Uterus (tissue), 2 donors: ENCODE data around the gene DYRK2.

Source experiments
- POLR2A ChIP-seq, 2 donors: fragments of 450-650 bp; IDR thresholded peaks; one replicate each; pipeline ENCODE4 v1.6.1; 2016; ENCODE audit warnings: antibody characterized with exemption in 2 of 2, mild to moderate bottlenecking in 1 of 2, moderate library complexity in 1 of 2
- TF ChIP-seq, protein P1 (sequence below), 4 experiments: fragments of 200-600 bp in 2 of 4; fragments of 450-650 bp in 2 of 4; sonication (generic) in 2 of 4; IDR thresholded peaks; one replicate each; pipeline ENCODE4 v1.5.1; 2016 to 2019; ENCODE audit warnings: antibody characterized with exemption in 4 of 4, mild to moderate bottlenecking in 2 of 4, moderate library complexity in 1 of 4

DNA sequence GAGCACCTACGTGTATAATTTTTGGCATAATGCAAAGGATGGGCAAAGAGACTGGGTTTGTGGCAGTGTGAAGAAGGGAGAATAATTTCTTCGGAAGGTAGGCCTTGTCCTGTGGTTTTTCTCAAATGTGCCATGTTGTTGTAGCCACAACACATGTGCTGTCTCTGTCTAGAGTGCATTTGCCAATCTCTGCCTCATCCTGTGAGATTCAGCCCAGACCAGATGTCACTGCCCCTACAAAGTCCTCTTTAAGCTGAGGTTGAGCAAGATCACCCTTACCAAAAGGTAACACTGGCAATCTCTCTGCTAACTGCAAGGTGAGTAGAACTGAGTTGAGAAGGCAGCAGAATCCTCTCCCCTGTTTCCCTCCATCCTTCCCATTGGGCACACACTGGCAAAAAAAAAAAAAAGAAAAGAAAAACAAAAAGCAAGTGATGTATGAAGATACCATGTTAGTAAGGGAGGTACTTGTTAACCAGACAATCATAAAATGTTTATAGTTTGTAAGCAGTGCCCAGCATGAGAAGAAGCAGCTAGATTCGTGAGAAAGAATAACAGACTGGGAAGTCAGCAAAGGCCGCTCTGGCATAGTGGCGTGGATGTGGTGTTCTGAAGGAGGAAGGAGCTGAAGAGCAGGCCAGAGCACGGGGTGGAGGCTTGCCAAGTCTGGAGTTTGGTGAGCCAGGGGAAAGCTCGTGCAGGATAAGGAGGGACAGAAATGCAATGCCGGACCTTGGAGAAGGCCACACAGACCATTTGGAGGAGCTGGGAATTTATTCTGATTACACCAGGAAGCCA is 18.9 kb downstream of the DYRK2 start:
- TF ChIP-seq, protein P1, sequence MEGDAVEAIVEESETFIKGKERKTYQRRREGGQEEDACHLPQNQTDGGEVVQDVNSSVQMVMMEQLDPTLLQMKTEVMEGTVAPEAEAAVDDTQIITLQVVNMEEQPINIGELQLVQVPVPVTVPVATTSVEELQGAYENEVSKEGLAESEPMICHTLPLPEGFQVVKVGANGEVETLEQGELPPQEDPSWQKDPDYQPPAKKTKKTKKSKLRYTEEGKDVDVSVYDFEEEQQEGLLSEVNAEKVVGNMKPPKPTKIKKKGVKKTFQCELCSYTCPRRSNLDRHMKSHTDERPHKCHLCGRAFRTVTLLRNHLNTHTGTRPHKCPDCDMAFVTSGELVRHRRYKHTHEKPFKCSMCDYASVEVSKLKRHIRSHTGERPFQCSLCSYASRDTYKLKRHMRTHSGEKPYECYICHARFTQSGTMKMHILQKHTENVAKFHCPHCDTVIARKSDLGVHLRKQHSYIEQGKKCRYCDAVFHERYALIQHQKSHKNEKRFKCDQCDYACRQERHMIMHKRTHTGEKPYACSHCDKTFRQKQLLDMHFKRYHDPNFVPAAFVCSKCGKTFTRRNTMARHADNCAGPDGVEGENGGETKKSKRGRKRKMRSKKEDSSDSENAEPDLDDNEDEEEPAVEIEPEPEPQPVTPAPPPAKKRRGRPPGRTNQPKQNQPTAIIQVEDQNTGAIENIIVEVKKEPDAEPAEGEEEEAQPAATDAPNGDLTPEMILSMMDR (IDR thresholded peaks at IDR 0.05): no peak
- TF ChIP-seq POLR2A (IDR thresholded peaks at IDR 0.05): no peak
